ENCODE results near the gene PPP1R12C.

DNA sequence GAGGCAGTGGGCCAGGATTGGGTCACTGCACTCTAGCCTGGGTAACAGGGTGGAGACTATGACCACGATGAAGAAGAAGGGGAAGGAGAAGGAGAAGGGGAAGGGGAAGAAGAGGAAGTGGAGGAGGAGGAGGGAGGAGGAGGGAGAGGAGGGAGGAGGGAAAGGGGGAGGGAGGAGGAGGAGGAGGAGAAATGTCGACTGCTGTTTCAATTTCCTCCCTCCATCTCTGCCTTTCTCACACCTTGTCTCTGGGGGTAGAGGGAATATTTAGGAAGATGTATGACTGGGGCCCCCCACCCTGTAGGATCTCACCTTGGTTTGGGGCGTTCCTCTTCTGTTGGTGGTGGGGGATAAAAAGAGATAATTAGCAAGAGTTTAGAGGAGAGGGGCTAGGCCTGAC lies 27.8 kb upstream of the PPP1R12C start:
- TF ChIP-seq, protein P1, sequence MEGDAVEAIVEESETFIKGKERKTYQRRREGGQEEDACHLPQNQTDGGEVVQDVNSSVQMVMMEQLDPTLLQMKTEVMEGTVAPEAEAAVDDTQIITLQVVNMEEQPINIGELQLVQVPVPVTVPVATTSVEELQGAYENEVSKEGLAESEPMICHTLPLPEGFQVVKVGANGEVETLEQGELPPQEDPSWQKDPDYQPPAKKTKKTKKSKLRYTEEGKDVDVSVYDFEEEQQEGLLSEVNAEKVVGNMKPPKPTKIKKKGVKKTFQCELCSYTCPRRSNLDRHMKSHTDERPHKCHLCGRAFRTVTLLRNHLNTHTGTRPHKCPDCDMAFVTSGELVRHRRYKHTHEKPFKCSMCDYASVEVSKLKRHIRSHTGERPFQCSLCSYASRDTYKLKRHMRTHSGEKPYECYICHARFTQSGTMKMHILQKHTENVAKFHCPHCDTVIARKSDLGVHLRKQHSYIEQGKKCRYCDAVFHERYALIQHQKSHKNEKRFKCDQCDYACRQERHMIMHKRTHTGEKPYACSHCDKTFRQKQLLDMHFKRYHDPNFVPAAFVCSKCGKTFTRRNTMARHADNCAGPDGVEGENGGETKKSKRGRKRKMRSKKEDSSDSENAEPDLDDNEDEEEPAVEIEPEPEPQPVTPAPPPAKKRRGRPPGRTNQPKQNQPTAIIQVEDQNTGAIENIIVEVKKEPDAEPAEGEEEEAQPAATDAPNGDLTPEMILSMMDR (IDR thresholded peaks at IDR 0.05): no peak
- no peak for TF ChIP-seq POLR2AphosphoS5 (IDR thresholded peaks at IDR 0.05; ENCODE audit: low read depth, low read length)
